Measurements from ENCODE around the gene RELT. TPM values are rescaled to one million over a fixed set of nuclear protein-coding genes. Genes with fewer than 3 reads are reported as not detected.

Gene RELT
- total RNA-seq, 1 experiment from 2014 or later, result 13.8 TPM

DNA sequence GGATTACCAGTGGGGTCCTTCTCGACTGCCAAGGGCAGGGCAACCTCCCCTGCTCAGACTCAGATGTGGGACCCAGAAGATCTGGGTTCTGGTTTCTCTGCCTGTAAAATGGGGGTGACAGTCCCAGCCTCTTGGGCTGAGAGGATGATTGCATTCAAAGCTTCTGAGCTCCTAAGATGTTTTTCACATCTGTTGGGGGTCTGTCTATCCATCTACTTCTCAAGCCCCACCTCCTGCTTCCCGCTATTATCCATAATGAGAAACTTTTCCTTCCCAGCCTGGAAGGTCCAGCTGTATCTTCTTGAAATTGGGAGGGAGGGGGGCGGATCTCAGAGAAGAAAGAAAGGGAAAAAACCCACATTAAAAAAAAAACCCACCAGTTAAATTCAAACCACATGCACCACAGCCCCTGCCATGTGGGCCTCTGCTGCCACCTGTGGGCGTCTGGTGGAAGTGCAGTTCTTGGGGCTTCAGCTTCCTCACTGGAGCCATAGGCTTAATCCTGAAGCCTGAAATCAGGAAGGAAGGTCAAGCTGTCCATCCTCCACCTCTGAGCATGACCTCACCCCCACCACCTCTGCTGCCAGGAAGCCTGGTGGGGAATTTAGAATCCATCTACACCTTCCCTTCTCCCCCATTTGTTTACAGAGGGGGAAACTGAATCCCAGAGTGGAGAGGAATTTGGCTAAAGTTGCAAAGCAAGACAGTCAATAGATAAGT is 40.8 kb upstream of the RELT start:
- H3K36me3 ChIP-seq (ENCODE audit: control insufficient read depth in 1 of 2, insufficient read depth in 2 of 2, low read length in 2 of 2), result no peaks in the 10 kb centered on the region
- peaks cover 27 to 42% of the 10 kb centered on the region in 2 experiments for H3K4me1 ChIP-seq (ENCODE audit: control insufficient read depth in 1 of 2, insufficient read depth in 2 of 2, low read length in 2 of 2)
- no peak overlapping the region for H3K4me3 ChIP-seq (replicated peaks in 1 of 2; ENCODE audit: low read depth in 1 of 2, low read length in 2 of 2)
- H3K79me2 ChIP-seq (ENCODE audit: insufficient read depth, low read length), result 0 out of 2 replicates have a peak, but pooled peaks cover 6% of the 10 kb centered on the region
- H2AFZ ChIP-seq (ENCODE audit: low read depth, low read length, poor library complexity, severe bottlenecking), result no peak overlapping the region
- DNase-seq (ENCODE audit: low read depth, low spot score) (peak; percentile 33), ATAC-seq (peak; percentile 65)
- ChIA-PET RAD21 (ENCODE audit: low non-redundant PET in 1 of 2, low total read pairs in 2 of 2, uncharacterized antibody in 2 of 2, unreplicated experiment in 2 of 2) (interaction anchor here (0.7 to 2.8 kb wide), 5 partner anchors 12 to 79 kb away, joined by 3 to 12 read pairs (median 4); no protein-coding TSS in a partner anchor), POLR2A (interaction anchor here (1.0 to 1.3 kb wide), 2 partner anchors 9 to 26 kb away, joined by 3 to 4 read pairs; no protein-coding TSS in a partner anchor), CTCF (interaction anchor here (0.6 to 4.6 kb wide), 20 partner anchors 8 to 864 kb away, joined by 3 to 77 read pairs (median 4); partner anchors contain the start of gene ARHGEF17)
- no peaks in the 10 kb centered on the region for H3K9me2 ChIP-seq (ENCODE audit: insufficient read depth)
- H4K20me1 ChIP-seq (ENCODE audit: insufficient read depth), result no peaks in the 10 kb centered on the region
- H3K4me2 ChIP-seq (ENCODE audit: low read length), result peak overlapping the region; percentile 69
- H3K9me3 ChIP-seq (ENCODE audit: control insufficient read depth in 1 of 2, insufficient read depth in 1 of 2, low read depth in 1 of 2, low read length in 2 of 2), result no peaks in the 10 kb centered on the region
- H3K27me3 ChIP-seq (ENCODE audit: insufficient read depth, low read length), result no peaks in the 10 kb centered on the region
- TF ChIP-seq YY1 (IDR thresholded peaks at IDR 0.05; ENCODE audit: extremely low read depth, insufficient replicate concordance, low read depth, low read length) (peak; percentile 29), POLR2A (IDR thresholded peaks at IDR 0.05; ENCODE audit: borderline replicate concordance, extremely low read depth, insufficient read depth, insufficient read length) (no peak), RAD21 (IDR thresholded peaks at IDR 0.05; ENCODE audit: low read depth) (peak; percentile 95)
- TF ChIP-seq, protein P1, sequence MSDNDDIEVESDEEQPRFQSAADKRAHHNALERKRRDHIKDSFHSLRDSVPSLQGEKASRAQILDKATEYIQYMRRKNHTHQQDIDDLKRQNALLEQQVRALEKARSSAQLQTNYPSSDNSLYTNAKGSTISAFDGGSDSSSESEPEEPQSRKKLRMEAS (IDR thresholded peaks at IDR 0.05), result no peak; the same call in 1 of the 2 replicates
- TF ChIP-seq, protein P2, sequence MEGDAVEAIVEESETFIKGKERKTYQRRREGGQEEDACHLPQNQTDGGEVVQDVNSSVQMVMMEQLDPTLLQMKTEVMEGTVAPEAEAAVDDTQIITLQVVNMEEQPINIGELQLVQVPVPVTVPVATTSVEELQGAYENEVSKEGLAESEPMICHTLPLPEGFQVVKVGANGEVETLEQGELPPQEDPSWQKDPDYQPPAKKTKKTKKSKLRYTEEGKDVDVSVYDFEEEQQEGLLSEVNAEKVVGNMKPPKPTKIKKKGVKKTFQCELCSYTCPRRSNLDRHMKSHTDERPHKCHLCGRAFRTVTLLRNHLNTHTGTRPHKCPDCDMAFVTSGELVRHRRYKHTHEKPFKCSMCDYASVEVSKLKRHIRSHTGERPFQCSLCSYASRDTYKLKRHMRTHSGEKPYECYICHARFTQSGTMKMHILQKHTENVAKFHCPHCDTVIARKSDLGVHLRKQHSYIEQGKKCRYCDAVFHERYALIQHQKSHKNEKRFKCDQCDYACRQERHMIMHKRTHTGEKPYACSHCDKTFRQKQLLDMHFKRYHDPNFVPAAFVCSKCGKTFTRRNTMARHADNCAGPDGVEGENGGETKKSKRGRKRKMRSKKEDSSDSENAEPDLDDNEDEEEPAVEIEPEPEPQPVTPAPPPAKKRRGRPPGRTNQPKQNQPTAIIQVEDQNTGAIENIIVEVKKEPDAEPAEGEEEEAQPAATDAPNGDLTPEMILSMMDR (IDR thresholded peaks at IDR 0.05 in 2 of 3, conservative IDR thresholded peaks at IDR 0.05 in 1 of 3; ENCODE audit: borderline replicate concordance in 1 of 3, insufficient read depth in 1 of 3, low read depth in 2 of 3, low read length in 2 of 3), result peak; percentile 95 to 98 (median 97)
- H3K27ac ChIP-seq (ENCODE audit: low read depth, low read length), result peak overlapping the region; percentile 38; the same call in 1 of the 2 replicates
- H3K9ac ChIP-seq (ENCODE audit: low read length), result peak overlapping the region; percentile 37
- no TSS peak for BruUV-seq (replicated peaks)
- intact Hi-C loops (cut with micrococcal nuclease), result loop anchor here (1.0 to 5.0 kb wide), 4 partner anchors 28 to 151 kb away; no protein-coding TSS in a partner anchor
